BLaER1 (cell line): ENCODE measurements around the gene C4orf50.

ENCODE experiments used
- H3K27ac ChIP-seq: shearing (Covaris generic); formaldehyde crosslinking; 2 replicates; pipeline ENCODE4 v1.8.1; 2022
- H3K27me3 ChIP-seq: shearing (Covaris generic); formaldehyde crosslinking; 2 replicates; pipeline ENCODE4 v1.8.1; 2022
- H3K36me3 ChIP-seq: shearing (Covaris generic); formaldehyde crosslinking; 2 replicates; pipeline ENCODE4 v1.8.1; 2022
- H3K4me1 ChIP-seq: shearing (Covaris generic); formaldehyde crosslinking; 2 replicates; pipeline ENCODE4 v1.8.1; 2022
- H3K4me2 ChIP-seq: shearing (Covaris generic); formaldehyde crosslinking; 2 replicates; pipeline ENCODE4 v1.8.1; 2022
- H3K4me3 ChIP-seq: shearing (Covaris generic); formaldehyde crosslinking; 2 replicates; pipeline ENCODE4 v1.8.1; 2022
- H3K9ac ChIP-seq: shearing (Covaris generic); formaldehyde crosslinking; 2 replicates; pipeline ENCODE4 v1.8.1; 2022
- H3K9me3 ChIP-seq: shearing (Covaris generic); formaldehyde crosslinking; 2 replicates; pipeline ENCODE4 v1.8.1; 2022
- H4K20me1 ChIP-seq: shearing (Covaris generic); formaldehyde crosslinking; 2 replicates; pipeline ENCODE4 v1.8.1; 2022
- Cebpa-rat ChIP-seq: shearing (Covaris generic); IDR thresholded peaks from 2 replicates; pipeline ENCODE4 v1.8.1; 2022

C4orf50 gene

DNA sequence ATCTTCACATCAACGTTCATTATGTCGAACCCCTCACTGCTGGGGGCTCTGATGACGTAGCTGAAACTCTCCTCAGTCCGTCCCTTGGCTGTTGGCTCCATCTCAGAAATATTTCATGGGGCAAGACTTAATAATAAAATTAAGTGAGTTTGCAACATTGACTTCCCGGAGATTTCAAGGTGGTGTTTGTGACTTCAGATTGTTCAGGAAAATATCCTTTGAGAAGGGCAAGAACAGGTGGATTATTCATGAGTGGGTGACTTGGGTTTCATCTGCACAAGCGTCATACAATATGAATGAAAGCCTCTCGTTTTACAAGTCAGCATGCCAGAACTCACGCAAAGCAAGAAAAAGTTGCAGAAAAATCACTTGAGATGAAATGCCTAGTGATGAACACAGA, at the start of gene C4orf50:
C4orf50 (minus strand) TSS at position 101 of the 400 bp plus-strand sequence.
- H3K27ac ChIP-seq: no peak within 1 kb of the TSS
- no peak within 1 kb of the TSS for H3K4me3 ChIP-seq
- H4K20me1 ChIP-seq: no peaks in the 10 kb centered on the region
- no peak within 1 kb of the TSS for H3K4me2 ChIP-seq
- no peaks in the 10 kb centered on the region for H3K36me3 ChIP-seq
- H3K9me3 ChIP-seq: no peaks in the 10 kb centered on the region
- H3K4me1 ChIP-seq: no peaks in the 10 kb centered on the region
- H3K9ac ChIP-seq: no peak within 1 kb of the TSS
- no peak for TF ChIP-seq Cebpa-rat
- no peaks in the 10 kb centered on the region for H3K27me3 ChIP-seq

DNA sequence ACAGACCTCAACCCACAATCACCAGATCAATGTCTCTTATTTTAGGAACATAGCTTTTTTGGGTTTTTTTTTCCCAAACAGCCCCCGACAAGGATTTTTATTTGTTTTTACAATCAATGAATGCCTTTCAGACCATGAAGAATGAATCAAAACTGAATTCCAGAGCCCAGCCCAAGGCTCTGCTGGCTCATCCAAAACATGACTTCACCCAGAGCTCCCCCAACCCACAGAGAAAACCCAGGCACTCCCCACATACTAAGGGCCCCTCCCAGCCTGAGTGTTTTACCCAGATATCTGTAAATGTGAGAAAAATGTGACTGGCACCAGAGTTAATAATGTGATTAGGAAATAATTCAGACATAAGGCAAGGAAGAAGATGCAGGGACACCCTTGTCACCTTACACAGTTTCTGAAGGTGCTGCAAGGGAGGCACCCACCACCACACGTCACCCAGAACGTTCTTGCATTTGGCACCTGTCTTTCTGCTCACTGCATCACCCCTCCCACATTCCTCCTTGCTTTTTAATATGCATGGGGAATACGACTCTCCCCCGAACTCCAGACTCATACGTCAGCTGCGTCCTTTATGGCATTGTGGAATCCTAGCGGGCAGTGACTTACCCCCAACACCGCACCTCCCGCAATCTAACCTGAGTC, 47.8 kb upstream of the C4orf50 start:
- TF ChIP-seq Cebpa-rat: no peak

GRCh38 chr4:6065166-6065565, 46.9 kb upstream of the C4orf50 start:
- Histone ChIP-seq H4K20me1 (no peaks in the 10 kb centered on the region), H3K27me3 (no peaks in the 10 kb centered on the region), H3K4me2 (no peak overlapping the region), H3K9me3 (peaks cover 13% of the 10 kb centered on the region), H3K4me1 (peaks cover 26% of the 10 kb centered on the region), H3K27ac (no peak overlapping the region), H3K4me3 (no peak overlapping the region), H3K9ac (no peak overlapping the region), H3K36me3 (peaks cover 33% of the 10 kb centered on the region)
- TF ChIP-seq Cebpa-rat: no peak

More for the DNA sequence above, 47.8 kb upstream of the C4orf50 start:
- Histone ChIP-seq H3K27me3 (no peaks in the 10 kb centered on the region), H3K4me2 (peak overlapping the region; percentile 45), H3K27ac (no peak overlapping the region), H3K4me3 (no peak overlapping the region), H3K36me3 (peaks cover 24% of the 10 kb centered on the region), H3K4me1 (peaks cover 26% of the 10 kb centered on the region), H3K9me3 (peaks cover 4% of the 10 kb centered on the region), H4K20me1 (no peaks in the 10 kb centered on the region), H3K9ac (no peak overlapping the region)

DNA sequence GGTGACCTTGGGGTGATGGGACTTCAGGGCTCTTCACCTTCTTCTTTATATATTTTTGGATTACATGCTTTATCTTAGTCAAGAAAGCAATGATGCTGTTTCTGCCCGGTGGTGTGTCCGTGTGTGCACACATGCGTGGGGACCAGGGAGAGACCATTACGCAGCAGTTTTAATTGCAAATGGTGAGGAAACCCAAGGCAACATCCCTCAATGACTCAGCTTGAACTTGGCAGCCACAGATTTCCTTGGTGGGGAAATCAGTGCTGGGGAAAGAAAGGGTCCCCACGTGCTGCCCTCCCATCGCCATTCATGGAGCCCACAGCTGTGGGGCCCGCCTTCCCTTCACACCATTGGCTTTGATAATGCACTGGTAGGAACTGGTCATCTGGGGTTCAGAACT, 46.2 kb upstream of the C4orf50 start:
- H3K27me3 ChIP-seq: no peaks in the 10 kb centered on the region
- H3K27ac ChIP-seq: no peak overlapping the region
- peaks cover 25% of the 10 kb centered on the region for H3K4me1 ChIP-seq
- H3K36me3 ChIP-seq: peaks cover 41% of the 10 kb centered on the region
- H3K9me3 ChIP-seq: peaks cover 21% of the 10 kb centered on the region
- no peaks in the 10 kb centered on the region for H4K20me1 ChIP-seq
- H3K4me2 ChIP-seq: no peak overlapping the region
- H3K9ac ChIP-seq: no peak overlapping the region
- H3K4me3 ChIP-seq: no peak overlapping the region
- no peak for TF ChIP-seq Cebpa-rat

DNA sequence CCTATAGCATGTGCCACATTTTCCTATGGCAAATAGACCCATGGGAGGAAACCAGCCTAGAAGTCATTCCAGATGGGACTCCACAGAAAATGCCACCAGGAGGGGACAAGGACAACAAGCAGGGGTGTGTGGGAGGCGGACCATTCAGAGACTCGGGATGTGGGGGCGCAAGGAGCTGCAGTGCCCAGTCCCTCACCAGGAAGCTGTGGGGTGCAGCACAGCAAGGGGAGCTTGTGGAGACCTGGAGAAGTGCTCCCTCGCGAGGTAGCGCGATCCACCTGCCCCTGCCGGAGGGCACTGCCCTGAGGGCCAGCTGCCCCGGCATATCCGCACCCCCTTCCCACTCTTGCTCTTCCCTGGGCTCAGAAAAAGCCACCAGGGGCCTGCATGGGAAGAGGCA, 45.5 kb upstream of the C4orf50 start:
- Histone ChIP-seq H3K4me2 (no peak overlapping the region), H3K9me3 (peaks cover 28% of the 10 kb centered on the region), H3K4me3 (no peak overlapping the region), H3K27ac (no peak overlapping the region), H4K20me1 (no peaks in the 10 kb centered on the region), H3K4me1 (peaks cover 18% of the 10 kb centered on the region), H3K27me3 (0 out of 2 replicates have a peak, but pooled peaks cover 3% of the 10 kb centered on the region), H3K9ac (no peak overlapping the region), H3K36me3 (peaks cover 48% of the 10 kb centered on the region)
- no peak for TF ChIP-seq Cebpa-rat

GRCh38 chr4:6062133-6062532, 43.9 kb upstream of the C4orf50 start:
- peaks cover 63% of the 10 kb centered on the region for H3K36me3 ChIP-seq
- H3K27ac ChIP-seq: no peak overlapping the region
- peaks cover 17% of the 10 kb centered on the region for H3K4me1 ChIP-seq
- H3K9me3 ChIP-seq: peaks cover 43% of the 10 kb centered on the region
- H3K9ac ChIP-seq: no peak overlapping the region
- H3K4me3 ChIP-seq: no peak overlapping the region
- TF ChIP-seq Cebpa-rat: no peak
- 0 out of 2 replicates have a peak, but pooled peaks cover 3% of the 10 kb centered on the region for H3K27me3 ChIP-seq
- H3K4me2 ChIP-seq: no peak overlapping the region
- no peaks in the 10 kb centered on the region for H4K20me1 ChIP-seq

GRCh38 chr4:6059375-6059805, 41.2 kb upstream of the C4orf50 start:
- no peaks in the 10 kb centered on the region for H4K20me1 ChIP-seq
- no peak for TF ChIP-seq Cebpa-rat
- no peak overlapping the region for H3K27ac ChIP-seq
- H3K4me1 ChIP-seq: peaks cover 14% of the 10 kb centered on the region; the same call in 1 of the 2 replicates
- H3K4me2 ChIP-seq: no peak overlapping the region
- H3K4me3 ChIP-seq: peak overlapping the region; percentile 47; the same call in 1 of the 2 replicates
- peaks cover 52% of the 10 kb centered on the region for H3K9me3 ChIP-seq
- H3K36me3 ChIP-seq: peaks cover 74% of the 10 kb centered on the region
- no peak overlapping the region for H3K9ac ChIP-seq
- 0 out of 2 replicates have a peak, but pooled peaks cover 3% of the 10 kb centered on the region for H3K27me3 ChIP-seq

- no peak overlapping the region for H3K4me2 ChIP-seq
- H3K27ac ChIP-seq: no peak overlapping the region
- 0 out of 2 replicates have a peak, but pooled peaks cover 3% of the 10 kb centered on the region for H3K27me3 ChIP-seq
- H3K4me1 ChIP-seq: peaks cover 14% of the 10 kb centered on the region; the same call in 1 of the 2 replicates
- peak overlapping the region; percentile 47; the same call in 1 of the 2 replicates for H3K4me3 ChIP-seq
- H4K20me1 ChIP-seq: no peaks in the 10 kb centered on the region
- no peak overlapping the region for H3K9ac ChIP-seq
- H3K36me3 ChIP-seq: peaks cover 69% of the 10 kb centered on the region
- peaks cover 52% of the 10 kb centered on the region for H3K9me3 ChIP-seq
- no peak for TF ChIP-seq Cebpa-rat
These were observed 40.5 kb upstream of the C4orf50 start for GRCh38 chr4:6058531-6059374.

GRCh38 chr4:6056976-6057766, 38.9 kb upstream of the C4orf50 start:
- H3K4me1 ChIP-seq: peaks cover 14% of the 10 kb centered on the region; the same call in 1 of the 2 replicates
- H3K27ac ChIP-seq: no peak overlapping the region
- 0 out of 2 replicates have a peak overlapping the region, but pooled peaks have one; percentile 11 for H3K4me3 ChIP-seq
- no peaks in the 10 kb centered on the region for H4K20me1 ChIP-seq
- H3K4me2 ChIP-seq: no peak overlapping the region
- no peak for TF ChIP-seq Cebpa-rat
- peaks cover 63% of the 10 kb centered on the region for H3K36me3 ChIP-seq
- H3K9me3 ChIP-seq: peaks cover 52% of the 10 kb centered on the region
- H3K9ac ChIP-seq: no peak overlapping the region
- H3K27me3 ChIP-seq: 0 out of 2 replicates have a peak, but pooled peaks cover 3% of the 10 kb centered on the region
